Measurements from ENCODE around the gene KCTD21. TPM values are rescaled to one million over a fixed set of nuclear protein-coding genes. Genes with fewer than 3 reads are reported as not detected.

KCTD21 gene
- total RNA-seq, 1 donor from 2014 or later = 30.7 TPM

GRCh38 chr11:78131956-78132355, 56.5 kb downstream of the KCTD21 start:
- Histone ChIP-seq H3K27me3 (no peaks in the 10 kb centered on the region), H3K27ac (no peak overlapping the region), H3K9me3 (no peaks in the 10 kb centered on the region), H3K36me3 (no peaks in the 10 kb centered on the region), H3K4me3 (no peak overlapping the region), H3K4me1 (no peaks in the 10 kb centered on the region)
- TF ChIP-seq, protein P1, sequence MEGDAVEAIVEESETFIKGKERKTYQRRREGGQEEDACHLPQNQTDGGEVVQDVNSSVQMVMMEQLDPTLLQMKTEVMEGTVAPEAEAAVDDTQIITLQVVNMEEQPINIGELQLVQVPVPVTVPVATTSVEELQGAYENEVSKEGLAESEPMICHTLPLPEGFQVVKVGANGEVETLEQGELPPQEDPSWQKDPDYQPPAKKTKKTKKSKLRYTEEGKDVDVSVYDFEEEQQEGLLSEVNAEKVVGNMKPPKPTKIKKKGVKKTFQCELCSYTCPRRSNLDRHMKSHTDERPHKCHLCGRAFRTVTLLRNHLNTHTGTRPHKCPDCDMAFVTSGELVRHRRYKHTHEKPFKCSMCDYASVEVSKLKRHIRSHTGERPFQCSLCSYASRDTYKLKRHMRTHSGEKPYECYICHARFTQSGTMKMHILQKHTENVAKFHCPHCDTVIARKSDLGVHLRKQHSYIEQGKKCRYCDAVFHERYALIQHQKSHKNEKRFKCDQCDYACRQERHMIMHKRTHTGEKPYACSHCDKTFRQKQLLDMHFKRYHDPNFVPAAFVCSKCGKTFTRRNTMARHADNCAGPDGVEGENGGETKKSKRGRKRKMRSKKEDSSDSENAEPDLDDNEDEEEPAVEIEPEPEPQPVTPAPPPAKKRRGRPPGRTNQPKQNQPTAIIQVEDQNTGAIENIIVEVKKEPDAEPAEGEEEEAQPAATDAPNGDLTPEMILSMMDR (IDR thresholded peaks at IDR 0.05) = no peak
- no peak for DNase-seq (ENCODE audit: low spot score in 2 of 2)
- intact Hi-C loops (cut with DNase I) = no loop called here

- intact Hi-C loops (cut with DNase I) = no loop called here
- no peaks in the 10 kb centered on the region for H3K27me3 ChIP-seq
- no peaks in the 10 kb centered on the region for H3K9me3 ChIP-seq
- H3K4me3 ChIP-seq = no peak overlapping the region
- DNase-seq (ENCODE audit: low spot score in 2 of 2) = no peak
- H3K27ac ChIP-seq = no peak overlapping the region
- TF ChIP-seq, protein P1 (IDR thresholded peaks at IDR 0.05) = no peak
- H3K4me1 ChIP-seq = no peaks in the 10 kb centered on the region
- no peaks in the 10 kb centered on the region for H3K36me3 ChIP-seq
Measured at GRCh38 chr11:78127403-78127802, 61.0 kb downstream of the KCTD21 start.

Other genes with a start within 250 kb of the KCTD21 start
- gene INTS4, start 194.0 kb downstream of the KCTD21 start, total RNA-seq = 10.7 TPM
- 0.96 TPM for gene KCTD14, start 165.3 kb downstream of the KCTD21 start, total RNA-seq
- not detected for gene THRSP, start 124.8 kb downstream of the KCTD21 start, total RNA-seq
- 112 TPM for gene NDUFC2, start 108.8 kb downstream of the KCTD21 start, total RNA-seq
- 27.0 TPM for gene ALG8, start 49.0 kb downstream of the KCTD21 start, total RNA-seq
- 34.0 TPM for gene USP35, start 293 bp upstream of the KCTD21 start, total RNA-seq
- gene GAB2, start 229.2 kb upstream of the KCTD21 start, total RNA-seq = 21.6 TPM